K562 (cell line): ENCODE data around the gene BMP4. TPM values are rescaled to one million over a fixed set of nuclear protein-coding genes. Genes with fewer than 3 reads are reported as not detected.

Source experiments
- ATAC-seq: fragments of 200-7000 bp; cut with Tn5 transposase; 3 replicates; pipeline ENCODE4 v1.9.1; 2020; ENCODE audit warnings: moderate library complexity
- BruUV-seq: library from RNA; stranded (reverse); fragments of 400-500 nt; replicated peaks from 2 replicates; lab custom pipeline; 2021; lab: Mats Ljungman, UMichigan
- CTCF ChIA-PET: fragments of 300-600 bp; formaldehyde crosslinking; extraction: SDS; loops from one replicate; lab custom pipeline; 2021; ENCODE audit warnings: low intra/inter-chr PET ratio; lab: Yijun Ruan, JAX
- POLR2A ChIA-PET: fragments of 300-600, 350-650 bp; sonication (Branson Sonifier 250); formaldehyde crosslinking; extraction: SDS; loops from one replicate; lab custom pipeline; 2021; ENCODE audit warnings: antibody characterized with exemption, inconsistent platforms; lab: Yijun Ruan, JAX
- DNase-seq, 4 experiments: peaks; one replicate each; pipeline versions ENCODE4 v3.0.0 to v3.0.0-alpha.2; 2011 to 2018; ENCODE audit warnings: low spot score in 3 of 4, mixed read lengths in 3 of 4; ENCODE audit errors: extremely low read depth in 1 of 4
- FAIRE-seq: peaks from 2 replicates; lab custom pipeline; 2011; peaks lifted over from hg19 to GRCh38; lab: Jason Lieb, UNC
- H2AFZ ChIP-seq: 2 replicates; pipeline ENCODE4 v1.6.0; 2011; ENCODE audit warnings: low read depth, low read length, control low read depth, inconsistent platforms
- H3K27ac ChIP-seq: fragments of 200-600 bp; 3 replicates; pipeline ENCODE4 v1.8.0; 2011; ENCODE audit warnings: low read depth, mild to moderate bottlenecking, control low read depth, inconsistent platforms, low read length, moderate library complexity, mixed read lengths; ENCODE audit errors: extremely low read depth
- H3K27me3 ChIP-seq, 2 experiments: fragments of 300-600 bp in 1 of 2; 2 replicates in 1 of 2; 3 replicates in 1 of 2; pipeline versions ENCODE4 v1.6.0 to v1.8.0; 2011; ENCODE audit warnings: inconsistent platforms in 2 of 2, low read length in 2 of 2, mild to moderate bottlenecking in 1 of 2, mixed read lengths in 1 of 2, moderate library complexity in 1 of 2; ENCODE audit not compliant: control insufficient read depth in 2 of 2, insufficient read depth in 2 of 2
- H3K36me3 ChIP-seq: fragments of 300-600 bp; 3 replicates; pipeline ENCODE4 v1.8.0; 2011; ENCODE audit warnings: mild to moderate bottlenecking, low read length, inconsistent platforms; ENCODE audit not compliant: control insufficient read depth, insufficient read depth
- H3K4me1 ChIP-seq, 2 experiments: fragments of 200-600 bp in 1 of 2; replicated peaks in 1 of 2; 2 replicates in 1 of 2; 3 replicates in 1 of 2; pipeline versions ENCODE4 v1.5.1 to v1.8.0; 2011; ENCODE audit warnings: inconsistent platforms in 2 of 2, low read length in 2 of 2, mild to moderate bottlenecking in 1 of 2, mixed read lengths in 1 of 2, moderate library complexity in 1 of 2; ENCODE audit not compliant: control insufficient read depth in 2 of 2, insufficient read depth in 2 of 2
- H3K4me2 ChIP-seq: 2 replicates; pipeline ENCODE4 v1.6.1; 2011; ENCODE audit warnings: low read length, control low read depth, inconsistent platforms, mixed read lengths; ENCODE audit not compliant: insufficient read depth
- H3K4me3 ChIP-seq: fragments of 200-600 bp; sonication (generic), shearing (Covaris generic); 2 replicates; pipeline ENCODE4 v1.5.1; 2016; ENCODE audit warnings: control low read depth, inconsistent platforms
- H3K79me2 ChIP-seq: fragments of 200-600 bp; 3 replicates; pipeline ENCODE4 v1.8.0; 2011; ENCODE audit warnings: low read length, inconsistent platforms; ENCODE audit not compliant: control insufficient read depth, insufficient read depth
- H3K9ac ChIP-seq, 2 experiments: 2 replicates each; pipeline versions ENCODE4 v1.6.0 to v1.6.1; 2011; ENCODE audit warnings: low read depth in 2 of 2, low read length in 2 of 2, control low read depth in 1 of 2, inconsistent platforms in 1 of 2, mild to moderate bottlenecking in 1 of 2, mixed read lengths in 1 of 2; ENCODE audit not compliant: insufficient read depth in 1 of 2
- H3K9me1 ChIP-seq: one replicate; pipeline ENCODE4 v1.6.0; 2011; ENCODE audit warnings: inconsistent platforms, mild to moderate bottlenecking, low read length, moderate library complexity; ENCODE audit not compliant: control insufficient read depth, insufficient read depth
- H3K9me3 ChIP-seq: replicated peaks from 2 replicates; pipeline ENCODE4 v1.5.1; 2011; ENCODE audit warnings: low read depth, low read length, inconsistent platforms; ENCODE audit not compliant: control insufficient read depth, insufficient read depth
- H4K20me1 ChIP-seq: replicated peaks from 2 replicates; pipeline ENCODE4 v1.6.1; 2011; ENCODE audit warnings: low read length, inconsistent platforms, mixed read lengths; ENCODE audit not compliant: control insufficient read depth, insufficient read depth
- ARID3A ChIP-seq: IDR thresholded peaks from 2 replicates; pipeline ENCODE4 v1.6.1; 2012; ENCODE audit warnings: low read depth, low read length, improper control_type of control experiment, borderline replicate concordance
- CHCHD3 ChIP-seq: fragments of 250-450 bp; sonication (Bioruptor Pico); IDR thresholded peaks from 2 replicates; pipeline ENCODE4 v2.1.2; 2022; ENCODE audit warnings: mild to moderate bottlenecking
- CHD2 ChIP-seq: IDR thresholded peaks from 2 replicates; pipeline ENCODE4 v1.6.1; 2011; ENCODE audit warnings: low read depth, low read length
- EGR1 ChIP-seq: fragments of 450-650 bp; conservative IDR thresholded peaks from 2 replicates; pipeline ENCODE4 v1.6.1; 2017; ENCODE audit warnings: mild to moderate bottlenecking
- ESRRA ChIP-seq: fragments of 450-650 bp; IDR thresholded peaks from 2 replicates; pipeline ENCODE4 v1.6.1; 2014; ENCODE audit warnings: low read depth, mild to moderate bottlenecking, moderate library complexity, borderline replicate concordance
- ESRRB ChIP-seq: fragments of 250-450 bp; sonication (Bioruptor Pico); IDR thresholded peaks from 2 replicates; pipeline ENCODE4 v1.5.0; 2020; ENCODE audit warnings: mild to moderate bottlenecking, moderate library complexity, borderline replicate concordance
- FOXP4 ChIP-seq: sonication (generic); formaldehyde crosslinking; IDR thresholded peaks from 2 replicates; pipeline ENCODE4 v1.8.0; 2022; ENCODE audit warnings: mild to moderate bottlenecking, missing genetic modification reagents, borderline replicate concordance
- HLTF ChIP-seq: fragments of 450-650 bp; IDR thresholded peaks from 2 replicates; pipeline ENCODE4 v1.6.1; 2016
- HMBOX1 ChIP-seq: sonication (generic); IDR thresholded peaks from 2 replicates; pipeline ENCODE4 v1.6.1; 2016
- ID3 ChIP-seq, 2 experiments: fragments of 250-450 bp in 1 of 2; fragments of 450-650 bp in 1 of 2; sonication (Bioruptor Pico) in 1 of 2; IDR thresholded peaks; 2 replicates each; pipeline versions ENCODE4 v1.6.1 to v1.8.0; 2016 to 2021; ENCODE audit warnings: mild to moderate bottlenecking in 2 of 2, moderate library complexity in 2 of 2, missing compliant biosample characterization in 1 of 2, missing genetic modification characterization in 1 of 2
- MAFF ChIP-seq: IDR thresholded peaks from 2 replicates; pipeline ENCODE4 v1.6.1; 2012; ENCODE audit warnings: low read length, improper control_type of control experiment
- MTA1 ChIP-seq: fragments of 450-650 bp; IDR thresholded peaks from 2 replicates; pipeline ENCODE4 v1.6.1; 2017; ENCODE audit warnings: borderline replicate concordance
- NFIX ChIP-seq: fragments of 250-450 bp; sonication (Bioruptor Pico); IDR thresholded peaks from 2 replicates; pipeline ENCODE4 v1.4.0; 2020; ENCODE audit warnings: low read depth, mild to moderate bottlenecking, moderate library complexity
- RHOXF2B ChIP-seq: fragments of 250-450 bp; sonication (Bioruptor Pico); conservative IDR thresholded peaks from 2 replicates; pipeline ENCODE4 v1.5.1; 2021
- ZNF77 ChIP-seq: fragments of 250-450 bp; sonication (Bioruptor Pico); IDR thresholded peaks from 2 replicates; pipeline ENCODE4 v1.5.0; 2020
- ZNF785 ChIP-seq: fragments of 250-450 bp; sonication (Bioruptor Pico); IDR thresholded peaks from 2 replicates; pipeline ENCODE4 v1.4.0; 2020; ENCODE audit warnings: mild to moderate bottlenecking
- WGBS: fragments of 100-300 bp; shearing (Covaris generic); methylation state at CpG from one replicate; pipeline ENCODE4 v1.1.6; 2016; ENCODE audit warnings: low coverage, mixed read lengths; ENCODE audit not compliant: insufficient coverage; ENCODE audit errors: missing lambda C conversion rate; 5-methylcytosine and 5-hydroxymethylcytosine counted together
- in situ Hi-C: fragments of 300-500 bp; cut with MboI; formaldehyde crosslinking; loops from 4 replicates; pipeline ENCODE4 v1.15.0; 2018; ENCODE audit warnings: inconsistent platforms, mixed read lengths
- intact Hi-C: fragments of 100-400 bp; cut with micrococcal nuclease; formaldehyde crosslinking; loops from 2 replicates; pipeline ENCODE4 v1.14.2; 2022
- polyA plus RNA-seq, 8 experiments: library from polyadenylated mRNA; depleted of rRNA in 4 of 8; stranded (reverse) in 5 of 8; unstranded in 3 of 8; fragments of >200 nt; fragmentation: Nextera tagmentation in 2 of 8; fragmentation: Illumina TruSeq in 1 of 8; extraction: Ambion mirVana in 2 of 8; extraction: Trizol in 1 of 8; gene quantifications; 2 replicates each; pipeline versions ENCODE4 v1.2.1 to v1.2.3, GENCODE V29; 2011 to 2014; ENCODE audit warnings: inconsistent platforms in 1 of 8, missing spikeins in 1 of 8
- total RNA-seq, 7 experiments: library from RNA; depleted of rRNA in 6 of 7; stranded (reverse); fragments of >200 nt in 6 of 7; fragmentation: Illumina TruSeq in 2 of 7; extraction: Trizol in 2 of 7; gene quantifications; 2 replicates each; pipeline versions ENCODE4 v1.2.1 to v1.2.3, GENCODE V29; 2011 to 2021; ENCODE audit warnings: low replicate concordance in 1 of 7
- TF ChIP-seq, protein P1 (sequence below): fragments of 250-450 bp; sonication (Bioruptor Pico); IDR thresholded peaks from 2 replicates; pipeline ENCODE4 v1.8.0; 2021; ENCODE audit warnings: moderate library complexity, mild to moderate bottlenecking, inconsistent platforms
- TF ChIP-seq, protein P2 (sequence below): fragments of 250-450 bp; sonication (Bioruptor Pico); IDR thresholded peaks from 2 replicates; pipeline ENCODE4 v1.5.0; 2021

BMP4 gene
- total and polyA plus RNA-seq, 9 of the 15 experiments (the other 6 are each of a cell fraction or from before 2014, with no cell fraction given): not detected

DNA sequence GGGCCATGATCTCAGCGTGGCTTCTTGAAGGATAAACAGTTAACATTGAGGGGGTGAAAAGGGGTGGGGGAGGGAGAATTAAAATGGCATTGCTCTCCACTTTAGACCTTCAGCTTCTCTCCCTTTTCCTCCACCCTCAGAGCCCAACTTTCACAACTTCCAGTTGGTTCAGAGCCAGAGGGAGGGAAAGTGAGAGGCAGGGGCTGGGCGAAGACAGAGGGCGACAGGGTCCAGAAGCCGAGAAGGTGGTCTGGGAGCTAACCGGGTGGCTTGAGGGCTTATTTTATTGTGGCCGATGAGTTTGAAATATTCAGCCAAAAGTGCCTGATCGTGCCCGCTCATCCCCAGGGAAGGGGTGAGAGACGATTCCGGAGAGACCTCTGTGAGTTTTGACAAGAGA, 4.1 kb downstream of the BMP4 start:
- no peaks in the 10 kb centered on the region for H3K9me3 ChIP-seq
- peaks cover 0 to 12% of the 10 kb centered on the region in 2 experiments; a peak in 2 of 5 replicates for H3K4me1 ChIP-seq
- BruUV-seq: no TSS peak
- DNase-seq: no peak
- no peaks in the 10 kb centered on the region for H4K20me1 ChIP-seq
- H3K27me3 ChIP-seq: peaks cover 0 to 17% of the 10 kb centered on the region in 2 experiments; a peak in 2 of 5 replicates
- in situ Hi-C loops: no loop called here
- ATAC-seq: no peak
- H3K27ac ChIP-seq: no peak overlapping the region
- H2AFZ ChIP-seq: no peak overlapping the region
- TF ChIP-seq HLTF (no peak), RHOXF2B (no peak), ZNF785 (no peak), HMBOX1 (no peak), ID3 (CRISPR knock-in tag; IDR thresholded peaks at IDR 0.05) (no peak), ID3 (tag; IDR thresholded peaks at IDR 0.05) (no peak), NFIX (CRISPR knock-in tag) (no peak), ESRRB (CRISPR knock-in tag) (no peak), CHCHD3 (CRISPR knock-in tag) (no peak), MAFF (no peak), ZNF77 (CRISPR knock-in tag) (no peak), ESRRA (no peak), CHD2 (no peak), FOXP4 (no peak), MTA1 (no peak), ARID3A (no peak), EGR1 (no peak)
- TF ChIP-seq, protein P1, sequence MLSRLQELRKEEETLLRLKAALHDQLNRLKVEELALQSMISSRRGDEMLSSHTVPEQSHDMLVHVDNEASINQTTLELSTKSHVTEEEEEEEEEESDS: no peak
- TF ChIP-seq, protein P2, sequence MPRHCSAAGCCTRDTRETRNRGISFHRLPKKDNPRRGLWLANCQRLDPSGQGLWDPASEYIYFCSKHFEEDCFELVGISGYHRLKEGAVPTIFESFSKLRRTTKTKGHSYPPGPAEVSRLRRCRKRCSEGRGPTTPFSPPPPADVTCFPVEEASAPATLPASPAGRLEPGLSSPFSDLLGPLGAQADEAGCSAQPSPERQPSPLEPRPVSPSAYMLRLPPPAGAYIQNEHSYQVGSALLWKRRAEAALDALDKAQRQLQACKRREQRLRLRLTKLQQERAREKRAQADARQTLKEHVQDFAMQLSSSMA (CRISPR knock-in tag): no peak
- no peak overlapping the region for H3K4me2 ChIP-seq
- no peak for FAIRE-seq
- no peak overlapping the region for H3K9ac ChIP-seq
- H3K4me3 ChIP-seq: no peak overlapping the region
- H3K36me3 ChIP-seq: no peaks in the 10 kb centered on the region
- ChIA-PET CTCF (no interaction called here), POLR2A (no interaction called here)
- intact Hi-C loops: no loop called here
- 0% methylated on average over 6 of the region's 10 CpGs for WGBS
- H3K79me2 ChIP-seq: no peaks in the 10 kb centered on the region
- H3K9me1 ChIP-seq: no peaks in the 10 kb centered on the region
